H1 (cell line): ENCODE results near the gene CXXC4. TPM values are rescaled to one million over a fixed set of nuclear protein-coding genes. Genes with fewer than 3 reads are reported as not detected.

ENCODE experiments used
- CTCF ChIA-PET: fragments of 300-600 bp; sonication (Branson Sonifier 250); formaldehyde crosslinking; loops from one replicate; lab custom pipeline; 2021; ENCODE audit not compliant: partially characterized antibody; lab: Charles Lee
- POLR2A ChIA-PET: fragments of 300-600 bp; sonication (Branson Sonifier 250); formaldehyde crosslinking; loops from one replicate; lab custom pipeline; 2021; ENCODE audit warnings: inconsistent platforms; ENCODE audit not compliant: partially characterized antibody; lab: Charles Lee
- DNase-seq, 2 experiments: peaks; one replicate each; pipeline versions ENCODE4 v3.0.0 to v3.0.0-alpha.2; 2010 to 2022; ENCODE audit warnings: low spot score in 2 of 2, low read depth in 1 of 2, mixed read lengths in 1 of 2
- FAIRE-seq: peaks from 2 replicates; lab custom pipeline; 2011; peaks lifted over from hg19 to GRCh38; lab: Jason Lieb, UNC
- H2AFZ ChIP-seq: 2 replicates; pipeline ENCODE4 v1.8.1; 2012; ENCODE audit warnings: low read length, inconsistent platforms
- H2AK5ac ChIP-seq: 2 replicates; pipeline ENCODE4 v1.6.1; 2013; ENCODE audit warnings: low read depth, low read length
- H2BK120ac ChIP-seq: replicated peaks from 2 replicates; pipeline ENCODE3; 2013; ENCODE audit warnings: low read depth, low read length, inconsistent platforms
- H2BK12ac ChIP-seq: 2 replicates; pipeline ENCODE4 v1.6.1; 2013; ENCODE audit warnings: low read depth, low read length
- H2BK15ac ChIP-seq: 2 replicates; pipeline ENCODE4 v1.6.1; 2013; ENCODE audit warnings: low read length
- H2BK20ac ChIP-seq: 2 replicates; pipeline ENCODE4 v1.6.1; 2013; ENCODE audit warnings: low read length
- H2BK5ac ChIP-seq: 2 replicates; pipeline ENCODE4 v1.6.1; 2013; ENCODE audit warnings: low read depth, low read length
- H3K14ac ChIP-seq: 2 replicates; pipeline ENCODE4 v1.6.1; 2013; ENCODE audit warnings: inconsistent platforms; ENCODE audit not compliant: insufficient read length
- H3K18ac ChIP-seq: 2 replicates; pipeline ENCODE4 v1.6.1; 2013; ENCODE audit warnings: low read length; ENCODE audit errors: extremely low read depth
- H3K23ac ChIP-seq: 2 replicates; pipeline ENCODE4 v1.6.1; 2013; ENCODE audit warnings: inconsistent platforms; ENCODE audit not compliant: insufficient read length
- H3K23me2 ChIP-seq: 2 replicates; pipeline ENCODE4 v1.6.1; 2013; ENCODE audit warnings: low read depth, low read length
- H3K27ac ChIP-seq: 2 replicates; pipeline ENCODE4 v1.6.1; 2011; ENCODE audit warnings: low read depth, low read length, inconsistent platforms
- H3K27me3 ChIP-seq, 4 experiments: replicated peaks in 1 of 4; 1 replicate in 1 of 4; 2 replicates in 3 of 4; pipeline versions ENCODE4 v1.6.1 to v1.8.1; 2011 to 2013; ENCODE audit warnings: low read length in 3 of 4, mild to moderate bottlenecking in 3 of 4, inconsistent platforms in 2 of 4, mixed read lengths in 2 of 4, moderate library complexity in 1 of 4; ENCODE audit not compliant: control insufficient read depth in 3 of 4, insufficient read depth in 3 of 4; ENCODE audit errors: extremely low read depth in 1 of 4
- H3K36me3 ChIP-seq, 4 experiments: 2 replicates each; pipeline versions ENCODE4 v1.6.1 to v1.8.1; 2011 to 2013; ENCODE audit warnings: mild to moderate bottlenecking in 4 of 4, low read length in 3 of 4, moderate library complexity in 2 of 4, control low read depth in 1 of 4, inconsistent platforms in 1 of 4; ENCODE audit not compliant: insufficient read depth in 4 of 4, control insufficient read depth in 2 of 4
- H3K4ac ChIP-seq: replicated peaks from 2 replicates; pipeline ENCODE3; 2013; ENCODE audit warnings: low read length, low read depth, mixed read lengths, inconsistent platforms; ENCODE audit not compliant: insufficient read length
- H3K4me1 ChIP-seq, 4 experiments: replicated peaks in 1 of 4; 1 replicate in 1 of 4; 2 replicates in 3 of 4; pipeline versions ENCODE4 v1.6.1 to v1.8.1; 2011 to 2013; ENCODE audit warnings: low read length in 3 of 4, inconsistent platforms in 2 of 4, mixed read lengths in 1 of 4; ENCODE audit not compliant: insufficient read depth in 4 of 4, control insufficient read depth in 3 of 4
- H3K4me2 ChIP-seq, 2 experiments: 2 replicates each; pipeline versions ENCODE4 v1.6.1 to v1.8.1; 2011 to 2013; ENCODE audit warnings: low read depth in 2 of 2, low read length in 2 of 2, control low read depth in 1 of 2, inconsistent platforms in 1 of 2, mild to moderate bottlenecking in 1 of 2; ENCODE audit not compliant: insufficient read depth in 1 of 2
- H3K4me3 ChIP-seq, 4 experiments: fragments of 200-600, 300-600 bp in 1 of 4; sonication (generic), shearing (Covaris generic), sonication (Bioruptor Twin) in 1 of 4; 2 replicates each; pipeline versions ENCODE4 v1.5.1 to v1.8.1; 2011 to 2016; ENCODE audit warnings: low read length in 4 of 4, low read depth in 3 of 4, control low read depth in 2 of 4, inconsistent platforms in 2 of 4, mild to moderate bottlenecking in 2 of 4, mixed read lengths in 1 of 4, moderate library complexity in 1 of 4; ENCODE audit not compliant: insufficient read depth in 2 of 4; ENCODE audit errors: extremely low read depth in 1 of 4
- H3K56ac ChIP-seq: replicated peaks from 2 replicates; pipeline ENCODE3; 2013; ENCODE audit warnings: low read depth, mild to moderate bottlenecking, mixed read lengths, low read length, inconsistent platforms; ENCODE audit not compliant: insufficient read length
- H3K79me1 ChIP-seq: 2 replicates; pipeline ENCODE4 v1.6.1; 2013; ENCODE audit warnings: low read depth, low read length, control low read depth
- H3K79me2 ChIP-seq, 2 experiments: 2 replicates each; pipeline versions ENCODE4 v1.6.1 to v1.8.1; 2012 to 2013; ENCODE audit warnings: low read length in 2 of 2, mild to moderate bottlenecking in 2 of 2, inconsistent platforms in 1 of 2; ENCODE audit not compliant: insufficient read depth in 2 of 2, control insufficient read depth in 1 of 2
- H3K9ac ChIP-seq, 4 experiments: replicated peaks in 1 of 4; 1 replicate in 1 of 4; 2 replicates in 3 of 4; pipeline versions ENCODE4 v1.6.1 to v1.8.1; 2011 to 2013; ENCODE audit warnings: low read depth in 3 of 4, low read length in 3 of 4, control low read depth in 2 of 4, mild to moderate bottlenecking in 2 of 4, moderate library complexity in 2 of 4, inconsistent platforms in 1 of 4; ENCODE audit errors: extremely low read depth in 1 of 4
- H3K9me3 ChIP-seq, 2 experiments: 2 replicates each; pipeline versions ENCODE4 v1.6.1 to v1.8.1; 2012 to 2013; ENCODE audit warnings: mild to moderate bottlenecking in 2 of 2, moderate library complexity in 2 of 2, control low read depth in 1 of 2, inconsistent platforms in 1 of 2, low read depth in 1 of 2, low read length in 1 of 2, mixed read lengths in 1 of 2; ENCODE audit not compliant: insufficient read depth in 2 of 2
- H4K20me1 ChIP-seq, 2 experiments: replicated peaks in 1 of 2; 2 replicates each; pipeline versions ENCODE3 to v1.8.1; 2011 to 2013; ENCODE audit warnings: inconsistent platforms in 2 of 2, low read length in 2 of 2, mild to moderate bottlenecking in 1 of 2; ENCODE audit not compliant: insufficient read depth in 2 of 2, control insufficient read depth in 1 of 2
- H4K5ac ChIP-seq: 2 replicates; pipeline ENCODE4 v1.6.1; 2013; ENCODE audit warnings: low read length, low read depth, mixed read lengths, inconsistent platforms; ENCODE audit not compliant: insufficient read length
- H4K8ac ChIP-seq: 2 replicates; pipeline ENCODE4 v1.8.0; 2013; ENCODE audit warnings: mild to moderate bottlenecking, moderate library complexity, low read length, inconsistent platforms; ENCODE audit not compliant: insufficient read depth; ENCODE audit errors: extremely low read depth
- H4K91ac ChIP-seq: replicated peaks from 2 replicates; pipeline ENCODE3; 2013; ENCODE audit warnings: low read length, mixed read lengths, inconsistent platforms; ENCODE audit not compliant: insufficient read length
- KDM5A ChIP-seq: fragments of 200-600 bp; IDR thresholded peaks from 2 replicates; pipeline ENCODE4 v1.7.1; 2012; ENCODE audit warnings: mild to moderate bottlenecking, low read length, inconsistent platforms, mixed read lengths
- WGBS, 2 experiments: shearing (Covaris generic) in 1 of 2; methylation state at CpG; one replicate each; pipeline versions ENCODE4 v1.1.6 to v1.1.7; 2013 to 2015; ENCODE audit warnings: low lambda C conversion rate in 2 of 2, mixed read lengths in 2 of 2, inconsistent platforms in 1 of 2, low coverage in 1 of 2, missing lambda C conversion rate in 1 of 2; ENCODE audit not compliant: insufficient replicate concordance in 2 of 2, insufficient coverage in 1 of 2, insufficient read length in 1 of 2; ENCODE audit errors: extremely low coverage in 1 of 2, missing lambda C conversion rate in 1 of 2; 5-methylcytosine and 5-hydroxymethylcytosine counted together
- polyA plus RNA-seq, 7 experiments: library from polyadenylated mRNA; depleted of rRNA in 3 of 7; stranded (reverse) in 5 of 7; unstranded in 2 of 7; fragments of >200 nt in 5 of 7; fragments of 200-250 nt in 2 of 7; gene quantifications; 1 replicate in 5 of 7; 2 replicates in 1 of 7; 4 replicates in 1 of 7; pipeline versions ENCODE4 v1.2.1 to v1.2.3, GENCODE V29; 2011 to 2013; ENCODE audit warnings: missing spikeins in 2 of 7, mixed read lengths in 2 of 7
- total RNA-seq: library from RNA; stranded (reverse); fragmentation: NEBNext Ultra II Directional; extraction: Animal tissue kit (Norgen Biotek cat#: 25700); gene quantifications from 2 replicates; pipeline ENCODE4 v1.2.1, GENCODE V29; 2021

Gene CXXC4
- total and polyA plus RNA-seq, 2 of the 8 experiments (the other 6 are each of a cell fraction or from before 2014, with no cell fraction given), result 1.3 to 1.8 TPM

GRCh38 chr4:104429150-104429741 lies 65.4 kb downstream of the CXXC4 start:
- H3K79me1 ChIP-seq, result no peaks in the 10 kb centered on the region
- H3K23ac ChIP-seq, result no peak overlapping the region
- no peak for TF ChIP-seq KDM5A
- TF ChIP-seq, all 59 proteins: peak for 0
- ChIA-PET POLR2A (no interaction called here), CTCF (interaction anchor here (0.6 kb wide), 1 partner anchor 23 kb away, joined by 3 read pairs; no protein-coding TSS in a partner anchor)
- no peak overlapping the region for H3K14ac ChIP-seq
- H3K23me2 ChIP-seq, result no peaks in the 10 kb centered on the region
- peaks cover 2 to 3% of the 10 kb centered on the region in 2 experiments; a peak in 2 of 4 replicates for H3K9me3 ChIP-seq
- no peak overlapping the region for H3K4me3 ChIP-seq
- FAIRE-seq (no peak), DNase-seq (no peak)
- no peaks in the 10 kb centered on the region for H4K20me1 ChIP-seq
- H4K8ac ChIP-seq, result peak overlapping the region; percentile 59; the same call in 1 of the 2 replicates
- H3K56ac ChIP-seq, result no peak overlapping the region
- no peak overlapping the region for H3K27ac ChIP-seq
- 100% methylated on average over 2 of the region's 2 CpGs; no CpG with 5 or more reads in 1 of the 2 experiments for WGBS, 2 experiments
- H2BK15ac ChIP-seq, result no peak overlapping the region
- H2BK120ac ChIP-seq, result no peak overlapping the region
- no peak overlapping the region for H2BK12ac ChIP-seq
- H4K91ac ChIP-seq, result no peak overlapping the region
- no peak overlapping the region for H4K5ac ChIP-seq
- H3K4me2 ChIP-seq, result no peak overlapping the region
- H3K4ac ChIP-seq, result no peak overlapping the region
- H3K18ac ChIP-seq, result no peak overlapping the region
- no peak overlapping the region for H2BK5ac ChIP-seq
- H2BK20ac ChIP-seq, result no peak overlapping the region
- H2AFZ ChIP-seq, result no peak overlapping the region
- no peaks in the 10 kb centered on the region; a peak in 1 of 8 replicates for H3K36me3 ChIP-seq
- no peak overlapping the region for H3K9ac ChIP-seq
- H3K79me2 ChIP-seq, result no peaks in the 10 kb centered on the region
- no peaks in the 10 kb centered on the region for H3K27me3 ChIP-seq
- H3K4me1 ChIP-seq, result peaks cover 0 to 3% (median under 1%) of the 10 kb centered on the region in 4 experiments; a peak in 1 of 7 replicates
- no peak overlapping the region for H2AK5ac ChIP-seq
